Cardiac fibroblast (primary cell): ENCODE measurements around the gene MEG3.

Experiments used
- DNase-seq, 2 donors: peaks; one replicate each; pipeline versions ENCODE4 v3.0.0 to v3.0.0-alpha.2; 2010; ENCODE audit warnings: low read depth in 2 of 2
- H3K4me3 ChIP-seq, 2 donors: replicated peaks in 1 of 2; 1 replicate in 1 of 2; 2 replicates in 1 of 2; pipeline ENCODE4 v1.5.1; 2011; ENCODE audit warnings: low read depth in 2 of 2, low read length in 2 of 2, mild to moderate bottlenecking in 2 of 2, moderate library complexity in 1 of 2
- TF ChIP-seq, protein P1 (sequence below): IDR thresholded peaks from one replicate; pipeline ENCODE4 v1.5.1; 2011; ENCODE audit warnings: low read depth, mild to moderate bottlenecking, low read length, inconsistent platforms

Gene MEG3

DNA sequence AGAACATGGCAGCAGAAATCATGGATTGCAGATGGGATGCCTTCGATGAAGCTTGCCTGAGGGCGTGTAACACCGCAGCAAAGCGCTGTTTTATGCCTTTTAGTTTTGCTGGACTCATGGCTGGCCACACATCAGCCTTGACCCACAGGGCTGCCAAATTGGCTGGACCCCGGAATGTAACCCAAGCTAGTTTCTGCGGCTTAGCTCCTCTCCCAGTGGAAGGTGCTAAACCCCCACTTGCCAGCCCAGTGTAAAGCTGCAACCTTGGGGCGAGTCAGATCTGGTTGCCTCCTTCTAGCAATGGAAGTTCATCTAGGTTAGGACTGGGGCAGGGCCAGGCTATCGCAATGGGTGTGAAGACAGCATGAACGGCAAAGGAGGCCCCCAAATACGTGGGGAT is 38.3 kb downstream of the MEG3 start:
- DNase-seq, result no peak
- no peak overlapping the region for H3K4me3 ChIP-seq

DNA sequence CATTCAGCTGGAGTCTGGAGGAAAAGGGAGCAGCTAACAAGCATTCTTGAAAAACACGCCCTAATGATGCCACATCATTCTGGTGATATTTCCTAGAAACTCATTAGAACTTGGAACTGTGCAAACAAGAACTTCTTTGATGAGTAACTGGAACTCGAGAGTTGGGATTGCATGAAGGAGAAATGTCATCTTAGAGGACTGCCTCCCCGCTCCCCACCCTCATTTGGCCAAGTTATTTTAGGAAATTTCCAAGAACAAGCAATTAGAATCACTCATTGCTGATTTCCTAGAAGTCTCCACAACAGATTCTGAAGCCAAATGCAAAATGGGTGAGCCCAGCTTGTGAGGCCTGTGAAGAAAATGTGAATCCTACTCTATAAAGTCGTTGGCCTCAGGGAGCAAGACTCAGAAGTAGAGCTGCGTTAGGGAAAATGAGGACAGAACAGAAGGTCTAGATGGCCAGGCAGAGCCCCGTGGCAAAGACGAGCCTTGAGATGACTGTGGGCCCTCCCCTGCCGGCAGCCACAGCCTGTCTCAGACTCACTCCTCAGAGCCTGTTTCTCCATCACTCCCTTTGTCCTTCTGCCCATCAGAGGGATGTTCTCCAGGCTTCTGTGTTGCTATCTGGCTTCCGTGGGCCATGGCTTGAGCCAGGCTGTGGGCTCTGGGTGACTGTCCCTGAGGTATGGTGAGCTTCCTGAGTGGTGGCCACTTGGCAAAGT is 39.2 kb downstream of the MEG3 start:
- TF ChIP-seq, protein P1, sequence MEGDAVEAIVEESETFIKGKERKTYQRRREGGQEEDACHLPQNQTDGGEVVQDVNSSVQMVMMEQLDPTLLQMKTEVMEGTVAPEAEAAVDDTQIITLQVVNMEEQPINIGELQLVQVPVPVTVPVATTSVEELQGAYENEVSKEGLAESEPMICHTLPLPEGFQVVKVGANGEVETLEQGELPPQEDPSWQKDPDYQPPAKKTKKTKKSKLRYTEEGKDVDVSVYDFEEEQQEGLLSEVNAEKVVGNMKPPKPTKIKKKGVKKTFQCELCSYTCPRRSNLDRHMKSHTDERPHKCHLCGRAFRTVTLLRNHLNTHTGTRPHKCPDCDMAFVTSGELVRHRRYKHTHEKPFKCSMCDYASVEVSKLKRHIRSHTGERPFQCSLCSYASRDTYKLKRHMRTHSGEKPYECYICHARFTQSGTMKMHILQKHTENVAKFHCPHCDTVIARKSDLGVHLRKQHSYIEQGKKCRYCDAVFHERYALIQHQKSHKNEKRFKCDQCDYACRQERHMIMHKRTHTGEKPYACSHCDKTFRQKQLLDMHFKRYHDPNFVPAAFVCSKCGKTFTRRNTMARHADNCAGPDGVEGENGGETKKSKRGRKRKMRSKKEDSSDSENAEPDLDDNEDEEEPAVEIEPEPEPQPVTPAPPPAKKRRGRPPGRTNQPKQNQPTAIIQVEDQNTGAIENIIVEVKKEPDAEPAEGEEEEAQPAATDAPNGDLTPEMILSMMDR, result no peak
- no peak for DNase-seq
- no peak overlapping the region for H3K4me3 ChIP-seq

More for the DNA sequence above, 38.3 kb downstream of the MEG3 start:
- TF ChIP-seq, protein P1, result no peak

DNA sequence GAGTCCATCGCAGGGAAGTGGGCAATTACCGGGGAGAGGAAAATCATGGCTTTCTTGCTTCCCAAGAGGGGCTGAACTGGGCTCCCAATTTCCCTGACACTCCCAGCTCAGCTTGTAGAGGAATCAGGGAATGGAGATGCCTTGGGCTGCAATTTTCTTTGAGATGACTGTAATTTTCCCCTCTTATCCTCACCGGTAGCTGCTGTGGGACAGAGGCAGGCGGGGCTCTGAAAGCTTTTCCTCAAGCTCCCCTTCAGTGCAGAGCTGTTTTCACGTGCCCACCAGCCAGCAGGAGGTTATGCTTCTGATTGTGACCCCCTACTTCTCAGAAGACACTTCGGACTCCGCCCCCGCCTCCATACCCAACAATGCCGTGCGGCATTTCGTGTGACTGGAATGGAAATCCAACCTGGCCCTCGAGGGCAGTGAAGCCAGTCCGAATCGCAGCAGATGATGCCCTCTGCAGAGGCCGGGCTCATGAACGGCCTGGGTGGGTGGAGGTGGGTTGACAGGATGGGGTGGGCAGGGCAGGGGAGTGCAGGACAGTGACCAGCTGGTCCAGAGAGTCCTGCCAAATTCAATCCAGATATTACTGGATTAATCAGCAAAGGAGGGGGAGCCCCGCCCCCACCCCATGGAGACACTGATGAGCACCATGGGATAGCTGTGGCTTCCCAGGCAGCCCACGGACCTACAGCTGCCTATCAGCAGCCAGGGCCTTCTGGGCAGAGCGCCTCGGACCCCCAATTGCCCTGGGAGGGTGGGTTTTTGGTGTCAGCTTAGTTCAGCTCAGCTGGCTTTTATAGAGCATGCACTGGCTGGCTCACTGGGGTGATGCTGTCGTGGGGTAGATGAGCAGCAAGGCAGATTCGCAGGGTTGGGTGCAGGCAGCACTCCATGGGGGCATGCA is 40.0 kb downstream of the MEG3 start:
- no peak for DNase-seq
- no peak overlapping the region for H3K4me3 ChIP-seq

DNA sequence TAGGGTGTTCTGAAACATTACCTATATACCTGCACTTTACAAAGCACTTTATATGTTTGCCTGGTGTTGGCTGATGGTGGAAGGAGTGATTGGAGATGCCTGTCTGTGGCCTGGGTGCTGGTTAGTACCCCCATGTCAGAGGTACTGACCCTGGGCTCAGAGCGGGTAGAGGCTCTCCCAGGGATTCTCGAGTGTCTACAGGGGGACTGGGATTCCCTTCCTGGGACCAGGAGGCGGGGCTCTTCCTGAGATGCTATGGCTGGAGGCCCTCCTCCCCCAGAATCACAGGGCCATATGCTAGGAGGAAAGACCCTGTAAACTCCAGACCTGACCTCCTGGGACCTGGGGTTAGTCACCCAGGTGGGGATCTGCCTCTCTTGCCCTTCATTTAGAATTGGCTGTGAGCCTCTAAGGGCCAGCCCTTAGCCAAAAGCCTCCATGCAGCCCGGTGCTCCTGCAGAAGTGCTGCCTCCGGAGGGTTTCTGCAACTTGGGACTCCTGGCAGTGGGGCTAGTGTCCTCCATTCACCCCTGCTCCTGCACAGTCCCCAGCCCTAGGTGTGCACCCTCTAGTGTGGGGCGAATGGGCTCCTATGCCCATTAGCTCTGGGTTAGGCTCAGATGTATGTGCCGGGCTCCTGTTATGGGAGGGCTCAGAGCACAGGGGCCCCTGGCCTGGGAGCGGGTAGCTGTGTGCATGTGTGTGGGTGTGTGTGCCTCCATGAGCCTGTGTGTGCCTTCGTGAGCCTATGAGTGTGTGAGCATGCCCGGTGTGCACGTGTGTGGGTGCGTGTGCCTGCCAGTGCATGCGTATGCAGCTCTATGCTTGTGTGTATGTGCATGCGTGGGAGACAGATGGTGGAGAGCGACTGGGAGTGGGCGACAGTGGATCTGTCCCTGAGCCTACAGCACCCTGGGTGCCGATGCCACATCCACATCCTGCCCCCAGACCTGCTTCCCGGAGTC is 41.0 kb downstream of the MEG3 start:
- no peak for DNase-seq
- TF ChIP-seq, protein P1, result no peak
- no peak overlapping the region for H3K4me3 ChIP-seq

More for the DNA sequence above, 40.0 kb downstream of the MEG3 start:
- TF ChIP-seq, protein P1, result no peak

DNA sequence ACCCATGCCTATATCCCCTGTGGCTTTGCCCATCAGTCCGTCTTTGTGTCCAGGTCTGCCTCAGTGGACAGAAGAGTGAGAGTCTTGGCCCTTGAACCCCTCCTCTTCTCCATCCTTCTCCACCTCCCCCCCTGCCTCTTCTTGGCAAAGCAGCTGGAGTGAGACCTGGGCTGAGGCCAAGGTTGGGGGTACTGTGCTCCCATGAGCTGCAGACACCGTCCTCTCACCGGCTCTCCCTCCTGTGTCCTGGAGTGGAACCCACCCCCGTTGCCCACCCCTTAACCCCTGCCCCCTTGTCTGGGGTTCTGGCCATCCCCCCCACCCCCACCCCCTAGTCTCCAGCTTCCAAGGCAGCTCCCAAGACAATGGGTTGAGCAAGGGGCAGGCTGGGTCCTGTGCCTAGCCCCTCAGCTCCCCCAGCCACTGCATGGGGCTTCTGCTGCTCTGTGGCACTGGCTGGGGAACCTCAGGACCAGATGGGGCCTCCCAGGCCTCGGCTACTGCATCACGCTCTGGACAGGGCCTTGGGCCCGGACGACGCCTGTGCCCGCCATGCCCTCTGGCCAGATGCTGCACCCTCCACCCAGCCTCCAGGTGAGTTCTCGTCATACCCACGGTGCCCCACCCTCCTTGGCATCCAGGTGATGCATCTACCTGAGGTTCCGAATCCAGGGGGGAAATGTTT is 41.9 kb downstream of the MEG3 start:
- DNase-seq, result no peak
- no peak overlapping the region for H3K4me3 ChIP-seq
- TF ChIP-seq, protein P1, result no peak
